Spleen (tissue), 13 donors: Measurements from ENCODE around the gene UPK1A. TPM values are rescaled to one million over a fixed set of nuclear protein-coding genes. Genes with fewer than 3 reads are reported as not detected.

ENCODE experiments used
- DNase-seq: peaks from one replicate; pipeline ENCODE4 v3.0.0-alpha.2; 2020
- H3K27ac ChIP-seq, 8 donors: fragments of 200-600 bp; sonication (generic) in 7 of 8; 1 replicate in 4 of 8; 2 replicates in 4 of 8; pipeline versions ENCODE4 v1.5.0 to v1.8.0; 2016 to 2021; ENCODE audit warnings: inconsistent platforms in 4 of 8, mild to moderate bottlenecking in 4 of 8, moderate library complexity in 1 of 8
- H3K27me3 ChIP-seq, 7 donors: fragments of 200-600 bp; sonication (generic) in 6 of 7; replicated peaks in 1 of 7; 1 replicate in 4 of 7; 2 replicates in 3 of 7; pipeline versions ENCODE4 v1.5.0 to v1.8.0; 2016 to 2021; ENCODE audit warnings: inconsistent platforms in 3 of 7, mild to moderate bottlenecking in 1 of 7
- H3K36me3 ChIP-seq, 6 donors: fragments of 200-600 bp; sonication (generic) in 5 of 6; 1 replicate in 4 of 6; 2 replicates in 2 of 6; pipeline versions ENCODE4 v1.5.0 to v1.8.0; 2016 to 2021; ENCODE audit warnings: inconsistent platforms in 2 of 6
- H3K4me1 ChIP-seq, 6 donors: fragments of 200-600 bp; sonication (generic) in 5 of 6; 1 replicate in 3 of 6; 2 replicates in 3 of 6; pipeline versions ENCODE4 v1.5.0 to v1.8.0; 2016 to 2021; ENCODE audit warnings: inconsistent platforms in 3 of 6
- H3K4me3 ChIP-seq, 8 donors: fragments of 200-600 bp; sonication (generic) in 7 of 8; 1 replicate in 4 of 8; 2 replicates in 4 of 8; pipeline versions ENCODE4 v1.5.0 to v1.8.0; 2016 to 2021; ENCODE audit warnings: inconsistent platforms in 4 of 8, mild to moderate bottlenecking in 4 of 8, moderate library complexity in 2 of 8
- H3K9me3 ChIP-seq, 8 donors: fragments of 200-600 bp; sonication (generic) in 7 of 8; 1 replicate in 4 of 8; 2 replicates in 4 of 8; pipeline versions ENCODE4 v1.5.0 to v1.8.0; 2016 to 2021; ENCODE audit warnings: inconsistent platforms in 4 of 8
- POLR2A ChIP-seq, 3 donors: fragments of 450-650 bp; IDR thresholded peaks; one replicate each; pipeline ENCODE4 v1.5.1; 2017; ENCODE audit warnings: antibody characterized with exemption in 3 of 3, mild to moderate bottlenecking in 1 of 3
- POLR2AphosphoS5 ChIP-seq, 3 donors: sonication (generic); formaldehyde crosslinking; IDR thresholded peaks; one replicate each; pipeline ENCODE4 v1.5.1; 2017; ENCODE audit warnings: antibody characterized with exemption in 3 of 3
- WGBS, 5 donors: extraction: QIAGEN DNeasy Blood & Tissue Kit in 3 of 5; methylation state at CpG; one replicate each; pipeline versions ENCODE4 v1.1.5 to v1.1.7; 2013 to 2018; 5-methylcytosine and 5-hydroxymethylcytosine counted together
- intact Hi-C: fragments of 100-400 bp; cut with DNase I; formaldehyde crosslinking; loops from one replicate; pipeline ENCODE4 v1.15.0; 2023; ENCODE audit warnings: low total_unique reads
- long read RNA-seq, 2 donors: transcript quantifications; one replicate each; lab custom pipeline, GENCODE V29; 2026
- polyA plus RNA-seq, 3 donors: library from polyadenylated mRNA; stranded (reverse); fragments of 200-250 nt; gene quantifications; one replicate each; pipeline ENCODE4 v1.2.1, GENCODE V29; 2013
- total RNA-seq, 7 donors: library from RNA; depleted of rRNA in 3 of 7; stranded (reverse); fragments of >200 nt in 3 of 7; fragmentation: NEBNext Ultra II Directional in 4 of 7; extraction: Animal tissue kit (Norgen Biotek cat#: 25700) in 4 of 7; gene quantifications; one replicate each; pipeline versions ENCODE4 v1.1.0 to v1.2.1, GENCODE V29; 2016 to 2021
- TF ChIP-seq, protein P1 (sequence below), 11 experiments: fragments of 200-600 bp in 7 of 11; fragments of 450-650 bp in 4 of 11; sonication (generic) in 4 of 11; IDR thresholded peaks in 8 of 11; conservative IDR thresholded peaks in 3 of 11; 1 replicate in 7 of 11; 2 replicates in 4 of 11; pipeline versions ENCODE4 v1.4.0 to v1.8.0; 2016 to 2021; ENCODE audit warnings: antibody characterized with exemption in 11 of 11, inconsistent platforms in 4 of 11, mild to moderate bottlenecking in 1 of 11
- donor health status: healthy with polysubstance abuse.
- donor health status: DM: no; HTN: no; CAD: no; lungs with moderate emphysema.
- donor health status: DM: no; HTN: no; CAD: no.
- donor health status: Bipolar disorder and iron deficiency.
- donor health status: healthy.
- donor health status: DM: no; HTN: no; CAD: no.
- donor health status: DM: yes; HTN: yes; CAD: no.

UPK1A gene
- total RNA-seq (not detected), polyA plus RNA-seq (under 1 TPM in 1 of 3 donors, not detected in 2; 0.11 TPM)
- long read RNA-seq, donor 1: 0 reads
- long read RNA-seq, donor 2: 0 reads

DNA sequence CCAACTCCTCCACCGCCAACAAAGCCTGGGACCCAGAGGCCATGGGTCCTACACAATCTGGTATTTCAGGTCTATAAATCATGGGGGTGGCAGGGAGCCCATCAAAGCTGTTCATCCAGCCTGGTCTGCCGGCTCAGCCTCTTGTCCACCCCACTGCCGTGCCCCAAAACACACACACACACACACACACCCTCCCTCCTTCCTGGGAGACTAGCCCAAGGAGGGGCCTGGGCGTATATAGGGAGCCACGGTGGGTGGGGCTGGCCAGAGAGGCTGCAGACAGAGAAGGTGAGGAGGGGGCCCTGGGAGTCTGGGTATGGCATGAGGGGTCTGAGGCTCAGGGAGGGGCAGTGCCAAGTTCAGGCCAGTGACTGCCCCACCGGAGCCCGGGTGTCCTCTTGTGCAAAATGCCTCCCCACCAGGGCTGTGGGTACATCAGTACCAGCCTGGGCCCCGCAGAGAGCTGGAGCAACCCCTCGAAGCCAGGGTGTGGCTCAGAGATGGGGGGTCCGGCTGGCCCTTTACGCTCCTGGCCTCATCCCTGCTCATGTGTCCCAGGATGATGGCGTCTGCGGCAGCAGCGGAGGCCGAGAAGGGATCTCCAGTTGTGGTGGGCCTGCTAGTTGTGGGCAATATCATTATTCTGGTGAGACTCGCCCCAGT, at the start of gene UPK1A:
TSS of gene UPK1A (plus strand) at position 267 of the 663 bp plus-strand sequence. CDS start at position 563, 296 bp downstream.
- Histone ChIP-seq H3K4me1 (no peaks in the 10 kb centered on the region), H3K27ac (no peak within 1 kb of the TSS), H3K9me3 (no peaks in the 10 kb centered on the region), H3K4me3 (no peak within 1 kb of the TSS), H3K27me3 (peaks cover 0 to 15% (median 0%) of the 10 kb centered on the region in 7 donors), H3K36me3 (peaks cover 0 to 48% (median 2%) of the 10 kb centered on the region in 6 donors)
- WGBS, 5 donors: 74 to 85% (median 76%) methylated on average over 14 to 16 of the region's 16 CpGs
- no peak for DNase-seq
- intact Hi-C loops: no loop called here
- peak in 1 of 3 donors; percentile 47 for TF ChIP-seq POLR2AphosphoS5 (IDR thresholded peaks at IDR 0.05)
- TF ChIP-seq POLR2A (IDR thresholded peaks at IDR 0.05): no peak

DNA sequence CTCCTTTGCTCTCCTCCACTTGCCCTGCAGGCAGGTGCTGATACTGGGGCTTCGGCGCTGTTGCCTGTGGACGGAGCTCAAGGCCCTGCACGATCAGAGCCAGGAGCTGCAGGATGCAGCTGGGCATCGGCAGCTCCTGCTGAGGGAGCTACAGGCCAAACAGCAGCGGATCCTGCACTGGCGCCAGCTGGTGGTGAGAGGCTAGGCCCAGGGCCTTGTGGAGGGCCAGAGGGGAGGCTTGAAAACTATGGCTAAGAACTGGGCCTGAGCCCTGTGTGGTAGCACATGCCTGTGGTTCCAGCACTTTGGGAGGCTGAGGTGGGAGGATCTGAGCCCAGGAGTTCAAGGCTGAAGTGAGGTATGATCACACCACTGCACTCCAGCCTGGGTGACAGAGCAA, 47.5 kb upstream of the UPK1A start:
- TF ChIP-seq POLR2AphosphoS5 (IDR thresholded peaks at IDR 0.05) (no peak), POLR2A (IDR thresholded peaks at IDR 0.05) (no peak)
- TF ChIP-seq, protein P1, sequence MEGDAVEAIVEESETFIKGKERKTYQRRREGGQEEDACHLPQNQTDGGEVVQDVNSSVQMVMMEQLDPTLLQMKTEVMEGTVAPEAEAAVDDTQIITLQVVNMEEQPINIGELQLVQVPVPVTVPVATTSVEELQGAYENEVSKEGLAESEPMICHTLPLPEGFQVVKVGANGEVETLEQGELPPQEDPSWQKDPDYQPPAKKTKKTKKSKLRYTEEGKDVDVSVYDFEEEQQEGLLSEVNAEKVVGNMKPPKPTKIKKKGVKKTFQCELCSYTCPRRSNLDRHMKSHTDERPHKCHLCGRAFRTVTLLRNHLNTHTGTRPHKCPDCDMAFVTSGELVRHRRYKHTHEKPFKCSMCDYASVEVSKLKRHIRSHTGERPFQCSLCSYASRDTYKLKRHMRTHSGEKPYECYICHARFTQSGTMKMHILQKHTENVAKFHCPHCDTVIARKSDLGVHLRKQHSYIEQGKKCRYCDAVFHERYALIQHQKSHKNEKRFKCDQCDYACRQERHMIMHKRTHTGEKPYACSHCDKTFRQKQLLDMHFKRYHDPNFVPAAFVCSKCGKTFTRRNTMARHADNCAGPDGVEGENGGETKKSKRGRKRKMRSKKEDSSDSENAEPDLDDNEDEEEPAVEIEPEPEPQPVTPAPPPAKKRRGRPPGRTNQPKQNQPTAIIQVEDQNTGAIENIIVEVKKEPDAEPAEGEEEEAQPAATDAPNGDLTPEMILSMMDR (IDR thresholded peaks at IDR 0.05 in 8 of 11, conservative IDR thresholded peaks at IDR 0.05 in 3 of 11): no peak
- DNase-seq: no peak
- no peaks in the 10 kb centered on the region for H3K9me3 ChIP-seq
- H3K27me3 ChIP-seq: no peaks in the 10 kb centered on the region
- no peak overlapping the region for H3K4me3 ChIP-seq
- 63 to 95% (median 89%) methylated on average over 6 to 7 of the region's 7 CpGs for WGBS, 5 donors
- intact Hi-C loops: no loop called here
- H3K36me3 ChIP-seq: peaks cover 0 to 74% (median 22%) of the 10 kb centered on the region in 6 donors
- H3K27ac ChIP-seq: no peak overlapping the region
- peaks cover 0 to under 1% (median 0%) of the 10 kb centered on the region in 6 donors for H3K4me1 ChIP-seq

DNA sequence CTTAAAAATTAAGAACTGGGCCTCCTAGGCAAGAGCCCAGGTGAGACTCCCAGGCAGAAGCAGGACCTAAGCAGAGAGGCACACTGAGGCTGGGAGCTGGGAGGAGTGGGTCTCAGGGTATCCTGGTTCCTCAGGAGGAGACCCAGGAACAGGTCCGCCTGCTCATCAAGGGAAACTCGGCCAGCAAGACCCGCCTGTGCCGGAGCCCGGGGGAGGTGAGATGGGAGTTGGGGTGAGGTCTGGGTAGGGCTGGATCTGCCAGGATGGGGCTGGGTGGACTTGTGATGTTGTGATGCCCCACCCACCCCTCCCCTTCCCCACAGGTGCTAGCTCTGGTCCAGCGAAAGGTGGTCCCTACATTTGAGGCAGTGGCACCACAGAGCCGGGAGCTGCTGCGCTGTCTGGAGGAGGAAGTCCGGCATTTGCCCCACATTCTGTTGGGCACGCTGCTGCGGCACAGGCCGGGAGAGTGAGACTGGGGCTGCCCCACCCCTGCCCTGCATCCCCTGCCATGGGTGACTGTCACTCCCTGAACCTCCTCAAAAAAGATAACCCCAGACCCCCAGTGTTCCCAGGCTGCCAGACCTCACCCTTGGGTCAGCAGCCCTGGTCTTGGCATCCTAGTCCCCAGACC, 46.9 kb upstream of the UPK1A start:
- DNase-seq: no peak
- peaks cover 0 to 74% (median 22%) of the 10 kb centered on the region in 6 donors for H3K36me3 ChIP-seq
- no peaks in the 10 kb centered on the region for H3K27me3 ChIP-seq
- H3K4me3 ChIP-seq: no peak overlapping the region
- no peaks in the 10 kb centered on the region for H3K9me3 ChIP-seq
- 94 to 99% (median 98%) methylated on average over 4 to 12 of the region's 12 CpGs for WGBS, 5 donors
- intact Hi-C loops: no loop called here
- no peak overlapping the region for H3K27ac ChIP-seq
- H3K4me1 ChIP-seq: no peaks in the 10 kb centered on the region
- TF ChIP-seq, protein P1 (IDR thresholded peaks at IDR 0.05 in 8 of 11, conservative IDR thresholded peaks at IDR 0.05 in 3 of 11): no peak

DNA sequence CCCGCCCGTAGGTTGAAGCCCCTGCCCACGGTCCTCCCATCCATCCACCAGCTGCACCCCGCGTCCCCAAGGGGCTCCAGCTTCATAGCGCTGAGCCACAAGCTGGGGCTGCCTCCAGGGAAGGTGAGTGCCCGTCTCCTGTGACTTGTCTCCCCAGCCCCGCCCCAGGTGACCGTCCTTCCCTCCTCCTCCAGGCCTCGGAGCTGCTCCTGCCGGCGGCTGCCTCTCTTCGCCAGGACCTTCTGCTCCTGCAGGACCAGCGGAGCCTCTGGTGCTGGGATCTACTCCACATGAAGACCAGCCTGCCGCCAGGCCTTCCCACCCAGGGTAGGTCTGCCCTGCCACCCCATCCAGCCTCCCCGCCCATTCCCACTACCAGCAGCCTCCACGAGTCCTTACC, 46.3 kb upstream of the UPK1A start:
- TF ChIP-seq POLR2AphosphoS5 (IDR thresholded peaks at IDR 0.05): no peak
- Histone ChIP-seq H3K9me3 (no peaks in the 10 kb centered on the region), H3K27me3 (no peaks in the 10 kb centered on the region), H3K27ac (no peak overlapping the region), H3K36me3 (peaks cover 0 to 70% (median 21%) of the 10 kb centered on the region in 6 donors), H3K4me1 (no peaks in the 10 kb centered on the region), H3K4me3 (no peak overlapping the region)
- intact Hi-C loops: no loop called here
- WGBS, 5 donors: 94 to 98% (median 95%) methylated on average over 15 to 17 of the region's 17 CpGs
- no peak for DNase-seq

DNA sequence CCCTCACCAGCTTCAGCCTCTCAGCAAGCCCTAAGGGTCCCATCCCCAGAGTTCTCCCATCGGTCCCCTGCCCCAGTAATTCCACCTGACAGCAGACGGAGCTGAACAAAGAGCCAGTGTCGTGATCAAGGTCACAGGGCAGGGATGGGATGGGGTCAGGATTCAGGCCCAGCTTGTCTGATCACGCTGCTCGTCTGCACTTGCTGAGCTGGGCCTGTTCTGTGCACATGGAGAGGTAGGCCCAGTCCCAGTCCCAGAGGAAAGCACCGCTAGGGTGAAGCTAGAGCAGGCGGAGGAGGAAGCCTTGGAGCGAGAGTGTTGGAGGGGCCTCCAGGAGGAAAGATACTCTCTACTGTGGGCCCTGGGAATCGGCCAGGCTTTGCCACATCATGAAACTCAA, 44.6 kb upstream of the UPK1A start:
- WGBS, 5 donors: 91 to 96% (median 96%) methylated on average over 9 of the region's 9 CpGs
- TF ChIP-seq, protein P1 (IDR thresholded peaks at IDR 0.05 in 8 of 11, conservative IDR thresholded peaks at IDR 0.05 in 3 of 11): no peak
- TF ChIP-seq POLR2A (IDR thresholded peaks at IDR 0.05) (no peak), POLR2AphosphoS5 (IDR thresholded peaks at IDR 0.05) (no peak)
- Histone ChIP-seq H3K9me3 (no peaks in the 10 kb centered on the region), H3K4me1 (no peaks in the 10 kb centered on the region), H3K27me3 (no peaks in the 10 kb centered on the region), H3K4me3 (no peak overlapping the region), H3K36me3 (peaks cover 0 to 53% (median 13%) of the 10 kb centered on the region in 6 donors), H3K27ac (no peak overlapping the region)
- intact Hi-C loops: no loop called here
- DNase-seq: no peak
